NCI-H2107 (cell line): ENCODE results near the gene ELOVL1.
A peak's percentile ranks its signal among the peaks of the same experiment; 100 is the strongest.
"Not testable (repeated sequence)": the region's sequence is repeated elsewhere in the genome, so short reads cannot be mapped to it uniquely, and the experiment has no call there.

Experiments
- DNase-seq: peaks from one replicate; lab custom pipeline; 2025; lab: John Stamatoyannopoulos, UW

Gene ELOVL1

GRCh38 chr1:43381612-43382011 is 13.8 kb upstream of the ELOVL1 start:
- DNase-seq = no peak

DNA sequence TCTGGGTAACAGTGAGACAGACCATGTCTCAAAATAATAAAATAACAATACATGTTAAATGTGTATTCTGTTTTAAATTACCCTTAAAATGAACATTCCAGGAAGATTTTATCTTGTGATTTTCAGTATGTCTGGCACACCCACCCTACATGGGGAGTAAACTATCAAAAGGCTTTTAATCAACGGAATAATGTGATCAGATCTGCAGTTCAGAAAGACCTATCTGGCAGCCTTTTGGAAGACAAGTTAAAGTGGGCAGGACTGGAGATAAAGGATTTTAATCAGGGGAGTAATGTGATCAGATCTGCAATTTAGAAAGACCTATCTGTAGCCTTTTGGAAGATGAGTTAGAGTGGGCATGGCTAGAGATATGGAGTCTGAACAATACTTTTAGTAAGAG is 11.7 kb upstream of the ELOVL1 start:
- no peak for DNase-seq

DNA sequence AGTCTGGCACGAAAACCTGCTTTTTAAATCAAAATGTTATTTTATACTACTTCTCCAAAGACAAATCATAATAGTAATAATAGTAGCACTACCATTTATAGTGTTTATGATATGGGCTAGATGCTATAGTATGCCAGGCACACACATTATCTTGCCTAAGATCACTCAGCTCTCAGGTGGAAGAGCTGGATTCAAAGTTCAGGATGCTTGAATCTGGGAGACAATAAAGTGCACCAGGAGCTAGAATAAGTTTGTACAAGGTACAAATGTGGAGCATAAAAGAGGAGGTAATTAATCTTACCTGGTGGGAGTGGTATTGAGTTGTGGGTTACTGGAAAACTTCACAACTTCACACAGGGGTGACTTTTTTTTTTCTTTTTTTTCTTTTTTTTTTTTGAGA is 10.0 kb upstream of the ELOVL1 start:
- DNase-seq = no peak

- DNase-seq = no peak
Measured at GRCh38 chr1:43376723-43377235, 9.0 kb upstream of the ELOVL1 start.

- no peak for DNase-seq
Measured at GRCh38 chr1:43373066-43373940, 5.5 kb upstream of the ELOVL1 start.

- DNase-seq = no peak
Measured at GRCh38 chr1:43372172-43372571, 4.4 kb upstream of the ELOVL1 start.

DNA sequence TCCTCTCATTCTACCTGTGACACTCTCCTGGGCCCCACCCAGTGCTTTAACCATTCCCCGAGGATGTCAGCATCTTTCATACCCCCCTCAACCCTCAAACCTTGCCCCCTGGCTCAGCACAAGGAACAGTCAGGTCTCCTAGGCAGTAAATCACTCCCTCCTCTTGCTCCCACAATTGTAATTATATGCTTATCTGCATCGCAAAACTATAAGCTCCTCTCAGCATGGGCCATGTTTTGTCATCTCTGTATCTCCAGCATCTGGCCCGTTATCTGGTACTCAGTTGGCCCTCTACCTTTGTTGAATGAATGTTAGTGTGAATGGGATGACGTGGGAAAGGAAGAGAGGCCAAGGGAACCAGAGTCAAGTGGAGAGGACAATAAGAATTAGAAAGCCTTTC is 2.8 kb upstream of the ELOVL1 start:
- no peak for DNase-seq

DNA sequence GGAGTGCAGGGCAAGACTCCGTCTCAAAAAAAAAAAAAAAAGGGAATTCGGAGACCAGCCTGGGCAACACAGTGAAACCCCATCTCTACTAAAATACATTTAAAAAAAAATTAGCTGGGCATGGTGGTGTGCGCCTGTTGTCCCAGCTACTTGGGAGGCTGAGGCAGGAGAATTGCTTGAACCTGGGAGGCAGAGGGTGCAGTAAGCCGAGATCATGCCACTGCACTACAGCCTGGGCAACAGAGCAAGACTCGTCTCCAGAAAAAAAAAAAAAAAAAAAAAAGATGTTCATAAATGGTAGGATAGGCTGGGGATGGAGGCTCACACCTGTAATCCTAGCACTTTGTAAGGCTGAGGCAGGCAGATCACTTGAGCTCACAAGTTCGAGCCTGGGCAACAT is 2.0 kb upstream of the ELOVL1 start:
- DNase-seq = not testable (repeated sequence)

- DNase-seq = no peak
Measured at GRCh38 chr1:43368646-43369020, 822 bp upstream of the ELOVL1 start.

GRCh38 chr1:43367026-43367903 is 546 bp downstream of the ELOVL1 start:
- no peak for DNase-seq

DNA sequence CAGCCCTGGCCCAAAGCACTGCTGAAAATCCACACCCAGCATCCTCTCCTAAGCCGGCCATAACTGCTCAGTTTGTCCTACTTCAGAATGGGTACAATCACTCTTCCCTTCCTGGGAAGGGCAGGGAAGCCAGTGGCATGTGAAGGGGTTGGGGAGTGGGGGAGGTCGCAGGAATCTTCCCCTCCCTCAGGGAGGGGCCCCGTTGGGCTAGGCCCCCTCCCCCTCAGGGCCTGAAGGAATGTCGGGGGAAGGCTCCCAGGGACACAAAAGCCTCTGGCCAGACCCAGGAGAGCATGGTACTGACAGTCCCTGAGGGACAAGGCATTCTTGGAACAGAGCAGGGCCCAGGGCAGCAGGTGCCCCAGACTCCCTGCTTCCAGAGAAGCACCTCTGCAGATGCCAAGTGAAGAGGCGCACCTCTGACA is 1.2 kb downstream of the ELOVL1 start:
- no peak for DNase-seq

DNA sequence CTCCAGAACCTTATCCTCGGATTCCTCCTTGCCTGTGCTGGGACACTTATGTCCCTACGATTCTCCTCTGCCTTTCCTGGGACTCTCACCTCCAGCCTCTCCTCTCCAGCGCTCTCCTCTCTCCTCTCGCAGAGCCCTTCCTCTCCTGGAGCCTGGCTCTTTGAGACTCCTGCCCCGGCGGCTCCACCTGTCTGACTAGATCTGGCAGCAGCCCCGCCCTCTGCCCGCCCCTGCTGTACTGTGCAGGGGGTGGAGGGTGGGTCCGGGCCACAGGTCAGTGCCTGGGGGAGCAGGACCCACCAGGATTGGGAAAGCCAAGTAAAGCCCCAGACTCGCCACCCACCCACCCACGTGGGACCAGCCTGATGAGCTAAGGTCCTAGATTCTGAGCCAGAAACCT is 1.6 kb downstream of the ELOVL1 start:
- no peak for DNase-seq

DNA sequence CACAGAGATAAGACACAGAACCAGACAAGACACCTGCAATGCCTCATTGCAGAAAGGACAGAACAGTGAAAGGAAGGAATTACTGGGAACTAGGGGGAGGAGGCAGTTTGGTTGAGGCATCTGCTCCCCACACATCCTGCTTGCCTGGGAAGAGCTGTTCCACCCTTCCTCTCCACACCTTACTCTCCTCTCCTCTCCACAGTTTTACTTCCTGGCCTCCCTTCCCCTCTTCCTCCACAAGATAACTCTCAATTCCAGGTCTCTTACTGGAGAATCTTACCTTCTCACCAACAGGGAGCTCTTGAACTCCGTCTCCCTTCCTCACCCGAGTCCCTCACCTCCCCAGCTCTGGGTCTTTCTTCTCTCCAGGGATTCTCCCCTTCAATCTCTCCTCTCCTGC is 2.1 kb downstream of the ELOVL1 start:
- no peak for DNase-seq

GRCh38 chr1:43363935-43364525 is 3.8 kb downstream of the ELOVL1 start:
- no peak for DNase-seq

DNA sequence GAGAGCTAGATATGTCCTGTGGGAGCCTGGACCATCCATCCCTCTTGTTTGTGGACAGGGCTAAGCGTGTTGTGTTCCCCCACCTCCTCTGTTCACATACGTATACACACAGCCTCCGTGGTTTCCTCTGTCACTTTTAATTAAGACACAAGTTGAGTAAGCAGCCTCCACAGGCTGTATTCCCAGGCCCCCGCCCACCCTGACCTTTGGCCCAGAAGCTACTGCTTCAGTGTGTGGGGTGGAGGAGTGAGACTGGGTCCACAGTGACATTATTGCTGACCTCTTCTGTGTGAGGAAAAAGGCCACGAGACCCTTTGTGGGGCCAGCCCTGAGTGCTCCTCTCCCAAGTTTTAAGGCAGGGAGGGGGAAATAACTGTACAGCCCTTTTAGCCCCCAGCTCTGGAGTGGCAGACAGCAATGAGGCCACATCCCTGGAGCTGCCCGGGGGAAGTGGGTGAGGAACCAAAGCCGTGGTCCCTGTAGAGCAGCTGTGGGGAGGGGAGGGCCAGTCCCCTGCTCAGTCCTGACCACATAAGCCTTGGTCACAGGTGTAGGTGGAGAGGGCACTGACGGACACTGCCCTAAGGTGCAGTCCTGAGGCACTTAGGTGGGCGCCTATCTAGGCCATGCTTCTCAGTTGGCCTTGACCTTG is 4.4 kb downstream of the ELOVL1 start:
- no peak for DNase-seq

DNA sequence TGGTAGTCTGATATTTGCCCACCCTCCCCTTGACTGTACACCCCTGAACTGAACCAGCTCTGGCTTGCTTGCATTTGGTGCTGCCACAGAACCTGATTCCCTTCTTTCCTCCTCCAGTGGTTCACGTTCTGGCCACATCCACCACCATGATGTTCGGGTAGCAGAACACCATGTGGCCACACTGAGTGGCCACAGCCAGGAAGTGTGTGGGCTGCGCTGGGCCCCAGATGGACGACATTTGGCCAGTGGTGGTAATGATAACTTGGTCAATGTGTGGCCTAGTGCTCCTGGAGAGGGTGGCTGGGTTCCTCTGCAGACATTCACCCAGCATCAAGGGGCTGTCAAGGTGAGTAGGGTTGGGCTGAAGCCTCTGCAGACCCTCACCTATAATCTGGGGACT is 7.2 kb downstream of the ELOVL1 start:
- DNase-seq = no peak

GRCh38 chr1:43359696-43360095 is 8.1 kb downstream of the ELOVL1 start:
- DNase-seq = no peak

GRCh38 chr1:43358746-43359693 is 8.8 kb downstream of the ELOVL1 start, which contains the start of gene CDC20:
Gene CDC20 (plus strand): TSS chr1:43358981. CDS start chr1:43359216, 235 bp downstream.
- peak; percentile 98 for DNase-seq

GRCh38 chr1:43358121-43358745 is 9.6 kb downstream of the ELOVL1 start:
- peak; percentile 17 for DNase-seq

DNA sequence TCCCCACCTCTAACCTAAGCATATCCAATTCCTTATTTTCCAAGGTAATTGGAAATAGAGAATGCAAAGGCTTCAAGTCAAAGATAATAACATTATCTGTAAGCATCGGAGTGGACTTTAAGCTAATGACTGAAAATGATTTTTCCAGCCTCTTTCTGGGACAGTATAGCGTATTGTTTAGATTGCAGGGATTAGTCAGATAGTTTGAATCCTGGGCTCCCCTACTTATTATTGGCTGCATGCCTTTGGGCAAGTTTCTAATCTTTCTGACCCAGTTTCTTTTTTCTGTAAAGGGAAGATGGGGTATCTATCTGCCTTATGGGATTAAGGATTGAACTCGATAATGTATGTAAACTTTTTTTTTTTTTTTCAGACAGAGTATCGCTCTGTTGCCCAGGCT is 10.6 kb downstream of the ELOVL1 start:
- DNase-seq = no peak
